GM12865 (cell line): ENCODE measurements around the gene SEMA4C.

ENCODE experiments used
- DNase-seq: peaks from one replicate; pipeline ENCODE4 v3.0.0; 2010; ENCODE audit warnings: low read depth
- H3K4me3 ChIP-seq: 2 replicates; pipeline ENCODE4 v1.5.1; 2011; ENCODE audit warnings: mild to moderate bottlenecking, low read depth, low read length, control low read depth
- CTCF ChIP-seq: IDR thresholded peaks from 2 replicates; pipeline ENCODE4 v1.5.1; 2011; ENCODE audit warnings: low read length, control low read depth, low read depth, inconsistent platforms; ENCODE audit not compliant: insufficient read depth; ENCODE audit errors: missing control alignments

The SEMA4C gene

GRCh38 chr2:96857667-96858372, 12.1 kb downstream of the SEMA4C start, which contains the start of gene ANKRD39:
ANKRD39 (minus strand) TSS chr2:96858016; CDS start chr2:96857987, 29 bp downstream.
- peak; percentile 99 for DNase-seq
- TF ChIP-seq CTCF, result peak; percentile 84
- H3K4me3 ChIP-seq, result peak within 1 kb of the TSS; percentile 89

GRCh38 chr2:96856776-96857666, 12.9 kb downstream of the SEMA4C start:
- TF ChIP-seq CTCF, result no peak
- H3K4me3 ChIP-seq, result peak overlapping the region; percentile 89
- peak; percentile 58 for DNase-seq

GRCh38 chr2:96853321-96853720, 16.6 kb downstream of the SEMA4C start:
- DNase-seq, result no peak
- H3K4me3 ChIP-seq, result no peak overlapping the region
- no peak for TF ChIP-seq CTCF

- no peak for DNase-seq
- H3K4me3 ChIP-seq, result no peak overlapping the region
- TF ChIP-seq CTCF, result no peak
Measured at GRCh38 chr2:96852667-96853066, 17.2 kb downstream of the SEMA4C start.

- DNase-seq, result no peak
- no peak for TF ChIP-seq CTCF
Measured at GRCh38 chr2:96848264-96848663, 21.6 kb downstream of the SEMA4C start.

GRCh38 chr2:96847586-96847985, 22.3 kb downstream of the SEMA4C start:
- no peak overlapping the region for H3K4me3 ChIP-seq
- no peak for DNase-seq
- no peak for TF ChIP-seq CTCF

More at GRCh38 chr2:96848264-96848663, 21.6 kb downstream of the SEMA4C start:
- H3K4me3 ChIP-seq, result no peak overlapping the region
